HEK293 (cell line): ENCODE results near the gene CCL16.

Experiments used
- CTCF ChIA-PET: fragments of 350-600 bp; formaldehyde crosslinking; extraction: SDS; loops from one replicate; lab custom pipeline; 2021; ENCODE audit warnings: antibody characterized with exemption; lab: Yijun Ruan, JAX
- POLR2A ChIA-PET: fragments of 300-600 bp; formaldehyde crosslinking; extraction: SDS; loops from one replicate; lab custom pipeline; 2020; ENCODE audit warnings: antibody characterized with exemption, inconsistent platforms; lab: Yijun Ruan, JAX
- H3K27ac ChIP-seq: fragments of 200-500 bp; sonication (Bioruptor generic); 2 replicates; pipeline ENCODE4 v1.5.1; 2014; ENCODE audit warnings: low read depth, low read length, control low read depth, inconsistent platforms; ENCODE audit errors: extremely low read depth
- H3K36me3 ChIP-seq, 2 experiments: fragments of 200-500 bp in 1 of 2; sonication (Bioruptor generic) in 1 of 2; 1 replicate in 1 of 2; 2 replicates in 1 of 2; pipeline ENCODE4 v1.5.1; 2014 to 2017; ENCODE audit warnings: inconsistent platforms in 2 of 2, low read length in 2 of 2; ENCODE audit not compliant: control insufficient read depth in 2 of 2, insufficient read depth in 1 of 2
- H3K4me1 ChIP-seq: fragments of 200-500 bp; sonication (Bioruptor generic); 2 replicates; pipeline ENCODE4 v1.5.1; 2014; ENCODE audit warnings: mild to moderate bottlenecking, low read length, inconsistent platforms; ENCODE audit not compliant: control insufficient read depth, insufficient read depth
- H3K4me3 ChIP-seq: 2 replicates; pipeline ENCODE4 v1.5.1; 2011; ENCODE audit warnings: low read depth, mild to moderate bottlenecking, control low read depth, low read length, moderate library complexity
- H3K9me3 ChIP-seq: fragments of 200-500 bp; sonication (Bioruptor generic); 2 replicates; pipeline ENCODE4 v1.5.1; 2014; ENCODE audit warnings: low read depth, low read length, inconsistent platforms; ENCODE audit not compliant: control insufficient read depth, insufficient read depth
- BCL11B ChIP-seq: fragments of 450-650 bp; formaldehyde crosslinking; IDR thresholded peaks from 2 replicates; pipeline ENCODE4 v1.5.1; 2016; ENCODE audit warnings: low read depth, missing biosample characterization, missing genetic modification characterization
- CTCF ChIP-seq: fragments of 450-650 bp; formaldehyde crosslinking; IDR thresholded peaks from 2 replicates; pipeline ENCODE4 v1.5.1; 2016; ENCODE audit warnings: missing biosample characterization, missing genetic modification characterization
- GLI4 ChIP-seq: fragments of 450-650 bp; formaldehyde crosslinking; IDR thresholded peaks from 2 replicates; pipeline ENCODE4 v1.5.1; 2016; ENCODE audit warnings: missing biosample characterization, missing genetic modification characterization
- GLIS1 ChIP-seq: fragments of 450-650 bp; formaldehyde crosslinking; IDR thresholded peaks from 2 replicates; pipeline ENCODE4 v1.5.1; 2016; ENCODE audit warnings: missing biosample characterization, missing genetic modification characterization
- IKZF3 ChIP-seq: fragments of 450-650 bp; IDR thresholded peaks from 2 replicates; pipeline ENCODE4 v1.5.0; 2018; ENCODE audit warnings: missing biosample characterization, mild to moderate bottlenecking, missing genetic modification characterization, moderate library complexity
- KLF8 ChIP-seq: fragments of 450-650 bp; formaldehyde crosslinking; IDR thresholded peaks from 2 replicates; pipeline ENCODE4 v1.5.1; 2016; ENCODE audit warnings: missing biosample characterization, missing genetic modification characterization
- KLF9 ChIP-seq: fragments of 450-650 bp; formaldehyde crosslinking; IDR thresholded peaks from 2 replicates; pipeline ENCODE4 v1.5.1; 2016; ENCODE audit warnings: missing biosample characterization, missing genetic modification characterization, low read depth
- PRDM10 ChIP-seq: fragments of 450-650 bp; formaldehyde crosslinking; IDR thresholded peaks from 2 replicates; pipeline ENCODE4 v1.5.1; 2016; ENCODE audit warnings: missing biosample characterization, missing genetic modification characterization
- SETDB1 ChIP-seq: IDR thresholded peaks from one replicate; pipeline ENCODE4 v1.6.1; 2017; ENCODE audit warnings: mild to moderate bottlenecking, low read length, moderate library complexity, mixed read lengths; ENCODE audit not compliant: insufficient read length
- SP7 ChIP-seq: fragments of 450-650 bp; formaldehyde crosslinking; IDR thresholded peaks from 2 replicates; pipeline ENCODE4 v1.5.1; 2016; ENCODE audit warnings: missing biosample characterization, missing genetic modification characterization
- ZBTB17 ChIP-seq: fragments of 450-650 bp; formaldehyde crosslinking; IDR thresholded peaks from 2 replicates; pipeline ENCODE4 v1.5.1; 2016; ENCODE audit warnings: missing biosample characterization, missing genetic modification characterization
- ZBTB20 ChIP-seq: fragments of 450-650 bp; formaldehyde crosslinking; IDR thresholded peaks from 2 replicates; pipeline ENCODE4 v1.5.1; 2016; ENCODE audit warnings: missing biosample characterization, missing genetic modification characterization
- ZNF114 ChIP-seq: fragments of 450-650 bp; formaldehyde crosslinking; IDR thresholded peaks from 2 replicates; pipeline ENCODE4 v1.5.0; 2017; ENCODE audit warnings: missing biosample characterization, missing genetic modification characterization
- ZNF140 ChIP-seq: fragments of 450-650 bp; formaldehyde crosslinking; IDR thresholded peaks from 2 replicates; pipeline ENCODE4 v1.5.1; 2016; ENCODE audit warnings: missing biosample characterization, missing genetic modification characterization
- ZNF174 ChIP-seq: fragments of 450-650 bp; formaldehyde crosslinking; IDR thresholded peaks from 2 replicates; pipeline ENCODE4 v1.5.0; 2017; ENCODE audit warnings: missing biosample characterization, mild to moderate bottlenecking, missing genetic modification characterization
- ZNF18 ChIP-seq: fragments of 450-650 bp; formaldehyde crosslinking; IDR thresholded peaks from 2 replicates; pipeline ENCODE4 v1.5.1; 2016; ENCODE audit warnings: missing biosample characterization, missing genetic modification characterization
- ZNF202 ChIP-seq: fragments of 450-650 bp; formaldehyde crosslinking; IDR thresholded peaks from 2 replicates; pipeline ENCODE4 v1.5.1; 2016; ENCODE audit warnings: missing biosample characterization, missing genetic modification characterization, borderline replicate concordance
- ZNF266 ChIP-seq: fragments of 450-650 bp; formaldehyde crosslinking; IDR thresholded peaks from 2 replicates; pipeline ENCODE4 v1.5.1; 2016; ENCODE audit warnings: missing biosample characterization, missing genetic modification characterization, low read depth
- ZNF280C ChIP-seq: fragments of 450-650 bp; formaldehyde crosslinking; IDR thresholded peaks from 2 replicates; pipeline ENCODE4 v1.5.1; 2016; ENCODE audit warnings: missing biosample characterization, missing genetic modification characterization
- ZNF350 ChIP-seq: fragments of 450-650 bp; formaldehyde crosslinking; IDR thresholded peaks from 2 replicates; pipeline ENCODE4 v1.5.0; 2017; ENCODE audit warnings: missing biosample characterization, mild to moderate bottlenecking, missing genetic modification characterization
- ZNF510 ChIP-seq: fragments of 450-650 bp; formaldehyde crosslinking; IDR thresholded peaks from 2 replicates; pipeline ENCODE4 v1.5.1; 2018; ENCODE audit warnings: mild to moderate bottlenecking, missing genetic modification characterization, missing biosample characterization; ENCODE audit not compliant: insufficient replicate concordance
- ZNF600 ChIP-seq: fragments of 450-650 bp; formaldehyde crosslinking; IDR thresholded peaks from 2 replicates; pipeline ENCODE4 v1.5.1; 2016; ENCODE audit warnings: missing biosample characterization, missing genetic modification characterization
- ZNF654 ChIP-seq: fragments of 450-650 bp; formaldehyde crosslinking; IDR thresholded peaks from 2 replicates; pipeline ENCODE4 v1.5.1; 2016; ENCODE audit warnings: low read depth, missing biosample characterization, missing genetic modification characterization
- ZNF660 ChIP-seq: fragments of 450-650 bp; IDR thresholded peaks from 2 replicates; pipeline ENCODE4 v1.5.1; 2018; ENCODE audit warnings: missing biosample characterization, mild to moderate bottlenecking, missing genetic modification characterization
- ZNF664 ChIP-seq: fragments of 450-650 bp; formaldehyde crosslinking; IDR thresholded peaks from 2 replicates; pipeline ENCODE4 v1.5.1; 2016; ENCODE audit warnings: missing biosample characterization, missing genetic modification characterization

The CCL16 gene

GRCh38 chr17:35969558-35970380 lies 11.5 kb downstream of the CCL16 start:
- Histone ChIP-seq H3K27ac (no peak overlapping the region), H3K4me1 (no peaks in the 10 kb centered on the region), H3K4me3 (no peak overlapping the region), H3K36me3 (no peaks in the 10 kb centered on the region), H3K9me3 (no peaks in the 10 kb centered on the region)
- ChIA-PET CTCF (interaction anchor here (0.5 to 13.6 kb wide), 44 partner anchors 8 to 1662 kb away, joined by 3 to 330 read pairs (median 4); partner anchors contain the start of genes CCL14 and CCL16), POLR2A (interaction anchor here (0.6 to 1.1 kb wide), 2 partner anchors 160 to 179 kb away, joined by 4 to 5 read pairs; partner anchors contain the start of gene TAF15)
- TF ChIP-seq ZBTB17 (tag by site-specific recombination): peak; percentile 59
- peak; percentile 84 for TF ChIP-seq ZBTB20 (tag by site-specific recombination)
- no peak for TF ChIP-seq ZNF266 (tag by site-specific recombination)
- TF ChIP-seq BCL11B: no peak
- 0 out of 2 replicates have a peak, but pooled peaks have one; percentile 14 for TF ChIP-seq SP7 (tag by site-specific recombination)
- TF ChIP-seq KLF9: no peak
- peak; percentile 41; the same call in 1 of the 2 replicates for TF ChIP-seq ZNF600
- no peak for TF ChIP-seq PRDM10 (tag by site-specific recombination)
- TF ChIP-seq SETDB1: no peak
- 0 out of 2 replicates have a peak, but pooled peaks have one; percentile 62 for TF ChIP-seq ZNF660
- TF ChIP-seq ZNF654 (tag by site-specific recombination): peak; percentile 99
- TF ChIP-seq CTCF (tag by site-specific recombination): peak; percentile 69
- TF ChIP-seq ZNF510 (tag by site-specific recombination): no peak

- H3K36me3 ChIP-seq: no peaks in the 10 kb centered on the region
- no peak overlapping the region for H3K4me3 ChIP-seq
- H3K9me3 ChIP-seq: no peaks in the 10 kb centered on the region
- ChIA-PET POLR2A (interaction anchor here (1.1 kb wide), 1 partner anchor 159 kb away, joined by 4 read pairs; the partner anchor contains the start of gene TAF15), CTCF (interaction anchor here (0.6 to 13.6 kb wide), 29 partner anchors 9 to 1301 kb away, joined by 3 to 330 read pairs (median 5); partner anchors contain the start of genes CCL14 and CCL16)
- no peaks in the 10 kb centered on the region for H3K4me1 ChIP-seq
- no peak overlapping the region for H3K27ac ChIP-seq
- TF ChIP-seq ZNF114 (tag by site-specific recombination) (no peak), ZNF140 (tag by site-specific recombination) (no peak), KLF8 (no peak), ZBTB20 (tag by site-specific recombination) (no peak), ZNF664 (tag by site-specific recombination) (no peak), ZNF174 (tag by site-specific recombination) (no peak), ZNF18 (tag by site-specific recombination) (no peak), IKZF3 (no peak), GLIS1 (tag by site-specific recombination) (no peak), ZNF280C (tag by site-specific recombination) (no peak), GLI4 (tag by site-specific recombination) (no peak), ZNF350 (tag by site-specific recombination) (no peak), ZNF202 (no peak)
Observed at GRCh38 chr17:35968520-35969054, 12.7 kb downstream of the CCL16 start.
